Astrocyte (in vitro differentiated cells and primary cell): ENCODE results near the gene GIGYF2.

Source experiments
- EZH2 ChIP-seq: IDR thresholded peaks from 2 replicates; pipeline ENCODE4 v1.6.1; 2012; ENCODE audit warnings: mild to moderate bottlenecking, low read length, inconsistent platforms; ENCODE audit not compliant: insufficient read depth
- TF ChIP-seq, protein P1 (sequence below): IDR thresholded peaks from 2 replicates; pipeline ENCODE4 v1.5.1; 2011; ENCODE audit warnings: low read depth, mild to moderate bottlenecking, inconsistent platforms, low read length, moderate library complexity; ENCODE audit not compliant: insufficient read depth

DNA sequence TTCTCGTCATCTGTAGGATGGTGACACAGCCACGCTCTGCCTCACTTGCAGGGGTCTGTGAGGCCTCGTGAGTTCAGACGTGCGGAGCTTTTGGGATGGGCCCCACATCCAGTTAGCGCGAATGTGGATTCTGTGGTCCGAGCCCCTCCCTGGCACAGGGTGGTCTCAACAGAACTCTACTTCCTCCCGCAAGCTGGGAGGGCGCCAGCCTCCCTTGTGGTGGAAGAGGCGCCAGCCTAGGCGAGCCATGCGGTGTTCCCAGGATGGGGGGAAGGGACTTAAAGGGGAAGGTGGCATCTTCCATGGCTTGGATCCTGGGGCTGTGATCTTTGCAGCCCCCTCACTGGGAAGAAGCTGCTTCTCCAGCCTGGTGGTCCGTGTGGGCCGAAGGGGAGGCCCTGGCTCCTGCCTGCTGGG is 174.3 kb downstream of the GIGYF2 start:
- TF ChIP-seq, protein P1, sequence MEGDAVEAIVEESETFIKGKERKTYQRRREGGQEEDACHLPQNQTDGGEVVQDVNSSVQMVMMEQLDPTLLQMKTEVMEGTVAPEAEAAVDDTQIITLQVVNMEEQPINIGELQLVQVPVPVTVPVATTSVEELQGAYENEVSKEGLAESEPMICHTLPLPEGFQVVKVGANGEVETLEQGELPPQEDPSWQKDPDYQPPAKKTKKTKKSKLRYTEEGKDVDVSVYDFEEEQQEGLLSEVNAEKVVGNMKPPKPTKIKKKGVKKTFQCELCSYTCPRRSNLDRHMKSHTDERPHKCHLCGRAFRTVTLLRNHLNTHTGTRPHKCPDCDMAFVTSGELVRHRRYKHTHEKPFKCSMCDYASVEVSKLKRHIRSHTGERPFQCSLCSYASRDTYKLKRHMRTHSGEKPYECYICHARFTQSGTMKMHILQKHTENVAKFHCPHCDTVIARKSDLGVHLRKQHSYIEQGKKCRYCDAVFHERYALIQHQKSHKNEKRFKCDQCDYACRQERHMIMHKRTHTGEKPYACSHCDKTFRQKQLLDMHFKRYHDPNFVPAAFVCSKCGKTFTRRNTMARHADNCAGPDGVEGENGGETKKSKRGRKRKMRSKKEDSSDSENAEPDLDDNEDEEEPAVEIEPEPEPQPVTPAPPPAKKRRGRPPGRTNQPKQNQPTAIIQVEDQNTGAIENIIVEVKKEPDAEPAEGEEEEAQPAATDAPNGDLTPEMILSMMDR = no peak
- no peak for TF ChIP-seq EZH2
